DOHH2 (cell line): ENCODE data around the gene SETX.

ENCODE experiments used
- CTCF ChIP-seq: fragments of 200-600 bp; sonication (generic); IDR thresholded peaks from one replicate; pipeline ENCODE4 v1.5.1; 2014; ENCODE audit warnings: antibody characterized with exemption, mild to moderate bottlenecking, low read depth, low read length; ENCODE audit not compliant: poor library complexity, severe bottlenecking
- EZH2phosphoT487 ChIP-seq: fragments of 200-600 bp; sonication (generic); IDR thresholded peaks from 2 replicates; pipeline ENCODE4 v1.6.1; 2017; ENCODE audit warnings: borderline replicate concordance, mild to moderate bottlenecking, antibody characterized with exemption, low read length, moderate library complexity, mixed read lengths

GRCh38 chr9:132381966-132382541 lies 27.3 kb upstream of the SETX start:
- no peak for TF ChIP-seq CTCF
- TF ChIP-seq EZH2phosphoT487, result no peak
